HG03432 (cell line): Measurements from ENCODE around the gene TSPAN9.

ENCODE experiments used
- ATAC-seq: cut with Tn5 transposase; IDR thresholded peaks from one replicate; pipeline ENCODE4 v1.9.1; 2021; ENCODE audit warnings: mild to moderate bottlenecking, moderate library complexity; ENCODE audit not compliant: unreplicated experiment

The TSPAN9 gene, protein sequence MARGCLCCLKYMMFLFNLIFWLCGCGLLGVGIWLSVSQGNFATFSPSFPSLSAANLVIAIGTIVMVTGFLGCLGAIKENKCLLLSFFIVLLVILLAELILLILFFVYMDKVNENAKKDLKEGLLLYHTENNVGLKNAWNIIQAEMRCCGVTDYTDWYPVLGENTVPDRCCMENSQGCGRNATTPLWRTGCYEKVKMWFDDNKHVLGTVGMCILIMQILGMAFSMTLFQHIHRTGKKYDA

DNA sequence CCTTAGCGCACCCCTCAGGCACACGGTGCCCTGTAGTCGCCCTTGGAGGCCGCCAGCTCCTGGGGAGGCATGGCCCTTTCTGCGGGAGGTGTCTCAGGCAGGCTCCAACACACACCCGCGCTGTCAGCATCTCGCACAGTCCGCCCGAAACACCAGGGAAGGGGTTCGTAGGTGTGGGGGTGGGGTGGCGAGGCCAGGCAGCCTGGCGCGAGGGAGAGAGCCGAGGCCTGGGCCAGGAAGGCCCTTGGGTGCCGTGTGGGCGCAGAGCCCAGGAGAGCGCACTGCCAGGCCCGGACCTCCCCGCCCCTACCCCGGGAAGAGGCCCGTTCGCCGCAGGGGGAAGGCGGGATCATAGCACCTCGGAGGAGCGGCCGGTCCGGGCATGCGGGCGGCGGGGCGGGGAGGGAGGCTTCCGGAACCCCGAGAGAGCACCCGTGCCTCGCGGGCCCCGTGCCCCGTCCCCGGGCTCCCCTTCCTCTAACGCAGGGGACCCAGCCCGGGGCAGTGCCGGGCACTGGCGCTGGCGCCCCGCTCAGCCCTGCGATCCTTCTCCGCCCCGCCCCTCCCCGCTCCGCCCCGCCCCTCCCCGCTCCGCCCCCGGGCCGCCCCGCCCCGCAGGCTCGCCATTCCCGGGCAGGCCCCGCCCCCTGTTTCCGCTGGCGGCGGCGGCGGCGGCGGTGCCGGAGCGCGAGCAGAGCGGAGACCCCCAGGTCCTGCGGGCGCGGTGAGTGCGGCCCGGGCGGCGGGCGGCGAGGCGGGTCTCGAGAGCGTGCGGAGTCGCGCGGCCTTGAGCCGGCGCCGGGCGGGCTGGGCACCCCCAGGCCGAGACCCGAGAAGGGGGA lies at the start of gene TSPAN9:
Gene TSPAN9, plus strand, starts transcription at position 650 of the 842 bp plus-strand sequence. CDS start 123,815 bp downstream, outside the sequence.
- ATAC-seq: peak; percentile 74

DNA sequence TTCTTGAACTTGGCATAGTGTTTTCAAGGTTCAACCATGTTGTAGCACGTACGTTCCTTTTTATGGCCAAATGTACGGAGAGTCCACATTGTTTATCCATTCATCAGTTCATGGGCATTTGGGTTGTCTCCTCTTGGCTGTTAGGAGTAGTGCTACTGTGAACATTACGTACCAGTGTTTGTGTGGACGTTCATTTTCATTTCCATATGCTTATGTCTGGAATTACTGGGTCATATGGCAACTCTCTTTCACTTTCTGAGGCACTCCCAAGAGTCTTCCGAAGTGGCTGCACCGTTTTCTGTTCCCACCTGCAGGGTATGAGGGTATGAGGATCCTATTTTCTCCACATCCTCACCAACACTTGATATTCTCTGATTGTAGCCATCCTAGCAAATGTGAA lies 49.1 kb upstream of the TSPAN9 start:
- no peak for ATAC-seq

- no peak for ATAC-seq
These were observed 46.3 kb upstream of the TSPAN9 start for GRCh38 chr12:3030821-3031429.

DNA sequence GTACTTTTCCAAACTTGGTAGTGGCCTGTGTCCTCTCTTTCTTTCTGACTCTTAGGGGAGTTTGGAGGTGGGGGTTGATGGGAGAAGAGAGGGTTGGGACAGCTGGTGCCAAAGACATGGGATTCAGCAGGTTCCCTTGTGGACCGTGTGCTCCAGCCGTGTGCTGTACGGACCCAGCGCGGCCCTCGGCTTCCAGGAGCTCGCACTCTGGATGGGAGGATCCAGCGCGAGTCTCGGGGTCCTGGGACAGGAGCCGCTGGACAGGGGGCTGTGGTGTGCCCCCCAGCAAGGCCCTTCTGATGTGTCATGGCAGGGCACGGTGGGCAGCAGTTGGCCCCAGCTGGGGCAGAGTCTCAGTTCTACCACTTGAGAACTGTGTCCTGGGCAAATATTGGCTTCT lies 45.0 kb upstream of the TSPAN9 start:
- no peak for ATAC-seq

- no peak for ATAC-seq
These were observed 44.2 kb upstream of the TSPAN9 start for GRCh38 chr12:3032770-3033538.

DNA sequence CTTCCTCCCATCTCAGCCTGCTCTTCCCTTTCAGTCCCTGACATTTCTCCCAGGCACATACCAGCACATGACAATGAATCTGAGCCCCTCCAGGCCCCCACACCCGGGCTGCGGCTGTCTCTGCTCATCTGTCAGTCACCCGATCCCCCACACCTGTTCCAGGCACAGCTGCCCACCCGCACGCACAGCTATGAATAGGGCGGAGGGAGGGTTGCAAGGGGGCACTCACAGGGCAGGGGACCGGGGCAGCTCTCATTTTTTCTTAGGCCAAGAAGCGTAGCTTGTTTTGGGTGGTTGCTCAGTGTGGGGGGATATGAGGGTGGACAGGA lies 43.7 kb upstream of the TSPAN9 start:
- no peak for ATAC-seq

DNA sequence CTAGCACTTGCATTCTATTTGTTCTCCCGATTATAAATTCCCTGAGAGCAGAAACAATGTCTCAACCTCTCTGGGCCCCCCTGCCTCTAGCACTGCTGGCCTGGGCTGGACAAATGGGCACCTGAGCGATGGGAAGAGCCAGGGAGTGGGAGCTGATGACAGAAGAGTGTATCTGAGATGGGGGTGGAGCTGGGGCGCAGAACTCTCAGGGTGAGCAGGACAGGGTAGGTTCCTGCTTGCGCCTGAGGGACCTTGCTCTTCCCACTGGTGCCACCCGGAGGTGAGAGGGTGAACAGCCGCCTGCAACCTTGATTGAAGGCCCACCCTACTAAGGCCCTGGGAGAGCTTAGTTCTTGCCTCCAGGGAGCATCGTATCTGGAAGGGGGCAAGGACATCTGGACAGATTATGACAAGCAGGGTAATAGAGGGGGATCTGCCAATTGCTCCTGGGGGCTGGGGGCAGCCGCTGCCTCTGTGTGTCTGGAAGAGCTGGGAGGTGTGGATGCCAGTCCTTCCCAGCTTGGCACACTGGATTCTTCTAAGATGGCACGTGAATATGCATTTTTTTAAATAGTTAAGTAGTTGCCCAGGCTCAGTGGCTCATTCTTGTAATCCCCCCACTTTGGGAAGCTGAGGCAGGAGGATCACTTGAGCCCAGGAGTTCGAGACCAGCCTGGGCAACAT lies 43.0 kb upstream of the TSPAN9 start:
- no peak for ATAC-seq

DNA sequence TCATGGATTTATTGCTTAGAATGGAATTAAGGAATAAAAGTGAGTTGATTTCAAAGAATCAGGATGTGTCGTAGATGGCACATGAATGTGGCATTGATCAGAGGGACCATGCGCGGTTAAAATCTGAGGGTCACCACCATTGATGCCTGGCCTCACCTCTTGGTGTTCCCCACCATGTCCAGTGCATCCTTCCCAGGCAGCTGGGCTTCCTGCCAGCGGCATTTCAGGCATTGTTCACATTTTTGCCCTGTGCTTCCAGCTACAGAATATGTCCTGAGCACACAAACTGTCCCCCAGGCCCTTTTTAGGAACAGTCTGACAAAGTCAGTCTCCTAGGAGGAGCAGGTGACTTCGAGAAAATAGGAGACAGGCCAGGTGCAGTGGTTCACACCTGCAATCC lies 42.0 kb upstream of the TSPAN9 start:
- no peak for ATAC-seq

DNA sequence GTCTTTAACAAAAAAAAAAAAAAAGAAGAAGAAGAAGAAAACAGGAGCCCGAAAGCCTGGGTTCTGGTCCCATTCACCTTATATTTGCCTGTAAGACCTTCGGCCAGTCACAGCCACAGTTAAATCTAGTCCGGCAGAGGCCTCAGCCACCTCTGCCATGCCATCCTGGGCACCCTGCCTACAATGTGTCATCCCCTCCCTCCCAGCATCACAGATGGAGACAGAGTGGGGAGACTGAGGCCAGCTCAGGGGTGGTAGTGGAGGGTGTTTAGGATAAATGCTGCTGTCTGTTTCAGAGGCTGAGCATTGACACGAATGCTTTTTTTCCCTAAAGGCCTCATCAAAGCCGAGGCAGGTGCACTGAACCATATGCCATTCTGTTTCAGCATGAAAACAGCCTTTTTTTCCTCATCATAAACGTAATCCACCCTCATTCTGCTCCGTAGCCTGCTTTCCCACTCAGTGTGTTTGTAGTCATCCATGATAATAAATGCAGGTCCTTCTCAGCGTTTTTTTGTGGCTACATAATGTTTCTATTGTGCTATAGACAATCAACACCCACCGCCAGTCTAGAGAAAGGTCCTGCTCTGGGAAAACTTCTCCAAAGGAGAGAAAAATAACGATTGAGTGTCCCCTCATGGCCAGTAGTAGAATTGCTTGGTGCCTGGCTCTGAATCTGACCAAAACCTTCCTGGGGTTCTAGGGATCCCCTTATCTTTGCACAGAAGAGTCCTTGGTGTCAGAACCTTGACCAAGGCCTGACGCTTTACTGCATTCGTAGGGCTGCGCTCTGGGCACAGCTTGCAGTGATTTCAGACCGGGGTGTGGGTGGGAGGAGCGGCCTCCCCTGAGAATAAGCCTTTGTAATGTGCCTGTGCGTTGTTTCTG lies 41.1 kb upstream of the TSPAN9 start:
- no peak for ATAC-seq

- ATAC-seq: no peak
These were observed 40.1 kb upstream of the TSPAN9 start for GRCh38 chr12:3036901-3037600.

GRCh38 chr12:3038166-3038565 lies 39.0 kb upstream of the TSPAN9 start:
- no peak for ATAC-seq

- ATAC-seq: no peak
These were observed 38.2 kb upstream of the TSPAN9 start for GRCh38 chr12:3038926-3039510.

GRCh38 chr12:3040026-3040656 lies 37.0 kb upstream of the TSPAN9 start:
- ATAC-seq: no peak

DNA sequence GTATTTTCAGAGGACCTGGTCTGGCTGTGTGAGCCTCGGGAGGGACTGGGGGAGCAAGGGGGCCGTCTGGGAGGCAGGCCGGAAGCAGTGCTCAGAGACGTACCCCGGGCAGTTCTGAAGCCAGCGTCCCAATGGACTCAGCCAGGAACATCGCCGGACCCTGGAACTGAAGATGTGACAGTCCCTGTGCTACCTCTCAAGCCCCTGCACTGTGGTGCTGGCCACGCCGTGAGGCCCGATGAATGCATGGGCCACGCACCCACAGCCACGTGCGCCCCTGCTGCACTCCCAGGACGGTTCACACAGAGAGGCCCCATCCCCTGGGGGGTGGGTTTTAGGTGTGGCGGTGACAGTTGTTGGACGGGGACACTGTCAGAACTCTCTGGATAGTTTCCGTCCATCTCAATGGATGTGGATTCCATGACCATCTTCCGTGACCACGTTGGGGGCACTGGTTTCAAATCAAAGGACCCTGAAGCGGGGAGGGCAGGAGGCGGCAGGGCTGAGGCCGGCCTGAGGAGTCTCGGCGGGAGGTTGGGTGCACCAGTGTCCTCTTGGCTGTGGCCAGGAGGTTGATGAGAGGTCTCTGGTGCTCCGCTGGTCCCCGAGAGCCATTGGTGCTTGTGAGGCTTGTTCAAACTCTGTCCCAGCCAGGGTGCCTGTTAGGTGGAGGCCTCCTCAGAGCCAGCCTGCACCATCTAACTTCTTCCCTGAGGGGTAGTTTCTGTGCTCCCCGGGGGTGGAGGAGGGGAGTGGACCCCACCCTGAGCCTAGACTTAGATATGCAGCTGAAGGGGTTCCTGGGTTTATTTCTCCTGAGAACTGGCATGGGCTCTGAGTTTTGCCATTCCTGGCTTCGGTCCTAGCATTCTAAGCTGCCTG lies 36.3 kb upstream of the TSPAN9 start:
- ATAC-seq: no peak

- peak; percentile 58 for ATAC-seq
These were observed 35.5 kb upstream of the TSPAN9 start for GRCh38 chr12:3041558-3042164.

- no peak for ATAC-seq
These were observed 34.8 kb upstream of the TSPAN9 start for GRCh38 chr12:3042394-3042793.

DNA sequence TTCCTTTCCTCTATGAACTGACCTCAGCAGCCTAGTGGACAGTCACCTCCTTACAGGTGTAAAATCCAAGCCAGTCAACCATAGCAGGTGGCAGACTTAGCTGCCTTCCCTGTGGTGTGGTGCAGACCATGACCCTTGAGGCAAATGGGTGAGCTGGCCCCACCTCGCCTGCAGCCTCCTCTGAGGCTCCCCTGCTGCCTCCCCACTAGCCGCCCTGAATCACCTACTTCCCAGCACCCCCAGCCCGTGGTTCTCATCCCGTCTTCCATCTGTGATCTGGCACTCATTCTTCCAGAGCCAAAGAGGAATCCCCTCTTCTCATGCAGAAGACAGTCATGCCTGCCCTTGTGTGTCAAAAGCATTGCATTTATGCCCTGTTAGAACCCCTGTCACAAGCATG lies 34.4 kb upstream of the TSPAN9 start:
- no peak for ATAC-seq
